HepG2 (cell line): ENCODE results near the gene PPP2R5B. TPM values are rescaled to one million over a fixed set of nuclear protein-coding genes. Genes with fewer than 3 reads are reported as not detected.
A peak's percentile ranks its signal among the peaks of the same experiment; 100 is the strongest.

Source experiments
- HDAC6 ChIP-seq: fragments of 200-600 bp; sonication (generic); IDR thresholded peaks from 2 replicates; pipeline ENCODE4 v1.7.0; 2017; ENCODE audit warnings: mild to moderate bottlenecking, antibody characterized with exemption, low read length, low read depth
- HNRNPUL1 ChIP-seq: fragments of 200-400 bp; formaldehyde crosslinking; IDR thresholded peaks from 2 replicates; pipeline ENCODE4 v1.6.1; 2017; ENCODE audit warnings: low read depth, mild to moderate bottlenecking, low read length, moderate library complexity
- NFAT5 ChIP-seq: sonication (generic); formaldehyde crosslinking; IDR thresholded peaks from 2 replicates; pipeline ENCODE4 v1.4.0; 2020; ENCODE audit warnings: missing genetic modification reagents
- SAFB2 ChIP-seq: sonication (generic); formaldehyde crosslinking; IDR thresholded peaks from 2 replicates; pipeline ENCODE4 v1.5.1; 2020; ENCODE audit warnings: missing genetic modification reagents, low read depth, mild to moderate bottlenecking, borderline replicate concordance
- TARDBP ChIP-seq: sonication (generic); formaldehyde crosslinking; IDR thresholded peaks from 2 replicates; pipeline ENCODE4 v1.8.0; 2022; ENCODE audit warnings: mild to moderate bottlenecking, missing genetic modification reagents
- TFDP2 ChIP-seq: sonication (generic); formaldehyde crosslinking; IDR thresholded peaks from 2 replicates; pipeline ENCODE4 v1.4.0; 2020; ENCODE audit warnings: missing genetic modification reagents
- ZKSCAN5 ChIP-seq: sonication (generic); formaldehyde crosslinking; IDR thresholded peaks from 2 replicates; pipeline ENCODE4 v1.5.1; 2020; ENCODE audit warnings: mild to moderate bottlenecking, missing genetic modification reagents
- ZNF331 ChIP-seq: sonication (generic); formaldehyde crosslinking; IDR thresholded peaks from 2 replicates; pipeline ENCODE4 v1.4.0; 2020; ENCODE audit warnings: missing genetic modification reagents
- ZNF652 ChIP-seq: IDR thresholded peaks from 2 replicates; pipeline ENCODE4 v1.6.1; 2016; ENCODE audit warnings: low read depth, borderline replicate concordance
- polyA plus RNA-seq, 8 experiments: library from polyadenylated mRNA; depleted of rRNA in 3 of 8; stranded (reverse) in 7 of 8; unstranded in 1 of 8; fragments of >200 nt; fragmentation: Illumina TruSeq in 4 of 8; extraction: Trizol in 4 of 8; gene quantifications; 2 replicates each; pipeline versions ENCODE4 v1.2.1 to v1.2.3, GENCODE V29; 2011 to 2016; ENCODE audit warnings: low read depth in 4 of 8, missing spikeins in 1 of 8, mixed read lengths in 1 of 8; ENCODE audit not compliant: insufficient read depth in 1 of 8
- total RNA-seq, 5 experiments: library from RNA; depleted of rRNA; stranded (reverse); fragments of >200 nt; fragmentation: Illumina TruSeq; extraction: Trizol; gene quantifications; 2 replicates each; pipeline ENCODE4 v1.2.3, GENCODE V29; 2016; ENCODE audit warnings: low read depth in 1 of 5
- TF ChIP-seq, protein P1 (sequence below): sonication (generic); formaldehyde crosslinking; IDR thresholded peaks from 2 replicates; pipeline ENCODE4 v1.4.0; 2020; ENCODE audit warnings: missing genetic modification reagents, borderline replicate concordance
- TF ChIP-seq, protein P2 (sequence below): sonication (generic); formaldehyde crosslinking; IDR thresholded peaks from 2 replicates; pipeline ENCODE4 v1.8.0; 2022; ENCODE audit warnings: low read depth, missing genetic modification reagents
- TF ChIP-seq, protein P3 (sequence below): sonication (generic); formaldehyde crosslinking; IDR thresholded peaks from 2 replicates; pipeline ENCODE4 v1.5.0; 2020; ENCODE audit warnings: mild to moderate bottlenecking, missing genetic modification reagents

The PPP2R5B gene
- total and polyA plus RNA-seq, 2 of the 13 experiments (the other 11 are each of a cell fraction or from before 2014, with no cell fraction given), result 2.3 to 8.3 TPM

DNA sequence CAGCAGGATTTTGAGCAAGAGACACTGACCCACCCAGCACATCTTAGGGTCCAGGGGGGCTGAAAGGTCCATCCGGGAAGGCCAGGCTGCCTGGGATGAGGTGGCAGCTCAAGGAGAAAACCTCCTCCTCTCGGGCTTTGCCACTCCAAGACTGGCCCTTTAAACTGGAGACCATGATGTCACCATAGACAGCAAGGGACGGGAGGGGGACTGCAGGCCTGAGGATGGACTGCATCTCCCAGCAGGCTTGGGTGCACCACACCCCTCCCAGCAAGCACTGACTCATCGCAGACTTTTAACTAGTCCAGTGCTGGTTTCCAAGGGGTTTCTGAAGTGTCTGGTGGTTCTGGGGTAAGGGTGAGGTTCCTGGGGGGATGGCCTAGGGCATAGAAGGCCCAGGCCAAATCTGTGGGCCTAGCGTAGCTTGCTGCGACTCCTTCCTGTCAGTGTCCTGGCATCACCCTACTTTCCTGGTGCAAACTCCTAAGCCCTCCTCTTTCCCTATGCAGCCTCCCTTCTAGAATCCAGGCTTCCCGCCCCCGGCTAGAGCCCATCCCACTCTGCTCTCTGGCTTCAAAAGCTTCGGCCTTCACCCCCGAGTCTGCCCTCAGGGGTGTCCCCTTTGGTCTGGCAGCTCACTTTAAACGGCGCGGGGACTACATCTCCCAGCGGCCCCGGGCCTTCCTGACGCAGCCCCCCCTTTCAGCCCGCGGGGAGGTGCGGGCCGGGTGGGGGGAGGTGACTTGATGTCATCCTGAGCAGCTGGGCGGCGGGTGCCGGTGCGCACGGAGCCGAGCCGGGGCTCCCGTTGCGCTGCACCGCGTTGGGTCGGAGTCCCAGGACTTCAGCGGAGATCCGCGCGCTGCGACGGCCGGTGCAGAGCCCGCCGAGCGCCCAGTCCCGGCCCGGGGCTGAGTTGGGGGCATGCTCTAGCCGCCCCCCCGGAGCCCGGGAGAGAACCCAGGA lies at the start of gene PPP2R5B (continued):
- TF ChIP-seq ZKSCAN5 (CRISPR knock-in tag), result no peak
- TF ChIP-seq, protein P1, sequence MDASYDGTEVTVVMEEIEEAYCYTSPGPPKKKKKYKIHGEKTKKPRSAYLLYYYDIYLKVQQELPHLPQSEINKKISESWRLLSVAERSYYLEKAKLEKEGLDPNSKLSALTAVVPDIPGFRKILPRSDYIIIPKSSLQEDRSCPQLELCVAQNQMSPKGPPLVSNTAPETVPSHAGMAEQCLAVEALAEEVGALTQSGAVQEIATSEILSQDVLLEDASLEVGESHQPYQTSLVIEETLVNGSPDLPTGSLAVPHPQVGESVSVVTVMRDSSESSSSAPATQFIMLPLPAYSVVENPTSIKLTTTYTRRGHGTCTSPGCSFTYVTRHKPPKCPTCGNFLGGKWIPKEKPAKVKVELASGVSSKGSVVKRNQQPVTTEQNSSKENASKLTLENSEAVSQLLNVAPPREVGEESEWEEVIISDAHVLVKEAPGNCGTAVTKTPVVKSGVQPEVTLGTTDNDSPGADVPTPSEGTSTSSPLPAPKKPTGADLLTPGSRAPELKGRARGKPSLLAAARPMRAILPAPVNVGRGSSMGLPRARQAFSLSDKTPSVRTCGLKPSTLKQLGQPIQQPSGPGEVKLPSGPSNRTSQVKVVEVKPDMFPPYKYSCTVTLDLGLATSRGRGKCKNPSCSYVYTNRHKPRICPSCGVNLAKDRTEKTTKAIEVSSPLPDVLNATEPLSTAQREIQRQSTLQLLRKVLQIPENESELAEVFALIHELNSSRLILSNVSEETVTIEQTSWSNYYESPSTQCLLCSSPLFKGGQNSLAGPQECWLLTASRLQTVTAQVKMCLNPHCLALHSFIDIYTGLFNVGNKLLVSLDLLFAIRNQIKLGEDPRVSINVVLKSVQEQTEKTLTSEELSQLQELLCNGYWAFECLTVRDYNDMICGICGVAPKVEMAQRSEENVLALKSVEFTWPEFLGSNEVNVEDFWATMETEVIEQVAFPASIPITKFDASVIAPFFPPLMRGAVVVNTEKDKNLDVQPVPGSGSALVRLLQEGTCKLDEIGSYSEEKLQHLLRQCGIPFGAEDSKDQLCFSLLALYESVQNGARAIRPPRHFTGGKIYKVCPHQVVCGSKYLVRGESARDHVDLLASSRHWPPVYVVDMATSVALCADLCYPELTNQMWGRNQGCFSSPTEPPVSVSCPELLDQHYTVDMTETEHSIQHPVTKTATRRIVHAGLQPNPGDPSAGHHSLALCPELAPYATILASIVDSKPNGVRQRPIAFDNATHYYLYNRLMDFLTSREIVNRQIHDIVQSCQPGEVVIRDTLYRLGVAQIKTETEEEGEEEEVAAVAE (CRISPR knock-in tag), result peak; percentile 51
- TF ChIP-seq, protein P2, sequence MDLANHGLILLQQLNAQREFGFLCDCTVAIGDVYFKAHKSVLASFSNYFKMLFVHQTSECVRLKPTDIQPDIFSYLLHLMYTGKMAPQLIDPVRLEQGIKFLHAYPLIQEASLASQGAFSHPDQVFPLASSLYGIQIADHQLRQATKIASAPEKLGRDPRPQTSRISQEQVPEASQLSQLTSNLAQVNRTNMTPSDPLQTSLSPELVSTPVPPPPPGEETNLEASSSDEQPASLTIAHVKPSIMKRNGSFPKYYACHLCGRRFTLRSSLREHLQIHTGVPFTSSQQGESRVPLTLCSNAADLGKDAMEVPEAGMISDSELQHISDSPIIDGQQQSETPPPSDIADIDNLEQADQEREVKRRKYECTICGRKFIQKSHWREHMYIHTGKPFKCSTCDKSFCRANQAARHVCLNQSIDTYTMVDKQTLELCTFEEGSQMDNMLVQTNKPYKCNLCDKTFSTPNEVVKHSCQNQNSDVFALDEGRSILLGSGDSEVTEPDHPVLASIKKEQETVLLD (CRISPR knock-in tag), result peak; percentile 58; the same call in 1 of the 2 replicates
- peak; percentile 71 for TF ChIP-seq TFDP2 (CRISPR knock-in tag)
- TF ChIP-seq, protein P3, sequence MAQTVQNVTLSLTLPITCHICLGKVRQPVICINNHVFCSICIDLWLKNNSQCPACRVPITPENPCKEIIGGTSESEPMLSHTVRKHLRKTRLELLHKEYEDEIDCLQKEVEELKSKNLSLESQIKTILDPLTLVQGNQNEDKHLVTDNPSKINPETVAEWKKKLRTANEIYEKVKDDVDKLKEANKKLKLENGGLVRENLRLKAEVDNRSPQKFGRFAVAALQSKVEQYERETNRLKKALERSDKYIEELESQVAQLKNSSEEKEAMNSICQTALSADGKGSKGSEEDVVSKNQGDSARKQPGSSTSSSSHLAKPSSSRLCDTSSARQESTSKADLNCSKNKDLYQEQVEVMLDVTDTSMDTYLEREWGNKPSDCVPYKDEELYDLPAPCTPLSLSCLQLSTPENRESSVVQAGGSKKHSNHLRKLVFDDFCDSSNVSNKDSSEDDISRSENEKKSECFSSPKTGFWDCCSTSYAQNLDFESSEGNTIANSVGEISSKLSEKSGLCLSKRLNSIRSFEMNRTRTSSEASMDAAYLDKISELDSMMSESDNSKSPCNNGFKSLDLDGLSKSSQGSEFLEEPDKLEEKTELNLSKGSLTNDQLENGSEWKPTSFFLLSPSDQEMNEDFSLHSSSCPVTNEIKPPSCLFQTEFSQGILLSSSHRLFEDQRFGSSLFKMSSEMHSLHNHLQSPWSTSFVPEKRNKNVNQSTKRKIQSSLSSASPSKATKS (CRISPR knock-in tag), result 0 out of 2 replicates have a peak, but pooled peaks have one; percentile 21
- TF ChIP-seq HNRNPUL1, result no peak
- TF ChIP-seq NFAT5, result no peak
- TF ChIP-seq TARDBP, result peak; percentile 55; the same call in 1 of the 2 replicates
- no peak for TF ChIP-seq HDAC6
- peak; percentile 99 for TF ChIP-seq ZNF652 (CRISPR knock-in tag)
- peak; percentile 35; the same call in 1 of the 2 replicates for TF ChIP-seq ZNF331 (CRISPR knock-in tag)
- peak; percentile 85 for TF ChIP-seq SAFB2 (CRISPR knock-in tag)
